IPS-11a (cell line): ENCODE data around the gene THRB.

Experiments used
- H3K4me3 ChIP-seq: one replicate; pipeline ENCODE4 v1.5.1; 2013; ENCODE audit warnings: low read depth, low read length, control low read depth

Gene THRB

GRCh38 chr3:24157106-24157505, 337.5 kb downstream of the THRB start:
- no peak overlapping the region for H3K4me3 ChIP-seq

- no peak overlapping the region for H3K4me3 ChIP-seq
These were observed 338.2 kb downstream of the THRB start for GRCh38 chr3:24156466-24156865.

DNA sequence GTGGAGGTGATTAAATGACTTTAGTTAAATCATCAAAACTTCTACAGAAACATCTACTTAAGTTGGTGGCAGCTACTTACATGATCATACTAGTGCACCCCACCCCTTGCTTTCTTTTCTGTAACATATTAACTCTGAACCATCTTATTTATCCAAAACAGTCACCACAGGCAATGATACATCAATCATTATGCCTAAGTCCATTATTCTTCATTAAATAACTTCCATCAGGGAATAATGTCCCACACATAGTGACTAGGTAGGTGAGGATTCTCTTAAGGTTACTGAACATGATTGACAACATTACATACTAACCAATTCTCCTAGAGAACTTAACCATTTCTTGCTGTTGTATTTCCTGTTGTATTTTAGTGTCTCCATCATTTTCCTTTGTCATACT, 339.4 kb downstream of the THRB start:
- H3K4me3 ChIP-seq = no peak overlapping the region

GRCh38 chr3:24154781-24155180, 339.9 kb downstream of the THRB start:
- H3K4me3 ChIP-seq = no peak overlapping the region

- no peak overlapping the region for H3K4me3 ChIP-seq
These were observed 340.5 kb downstream of the THRB start for GRCh38 chr3:24154013-24154695.

- H3K4me3 ChIP-seq = no peak overlapping the region
These were observed 343.1 kb downstream of the THRB start for GRCh38 chr3:24151594-24151993.

DNA sequence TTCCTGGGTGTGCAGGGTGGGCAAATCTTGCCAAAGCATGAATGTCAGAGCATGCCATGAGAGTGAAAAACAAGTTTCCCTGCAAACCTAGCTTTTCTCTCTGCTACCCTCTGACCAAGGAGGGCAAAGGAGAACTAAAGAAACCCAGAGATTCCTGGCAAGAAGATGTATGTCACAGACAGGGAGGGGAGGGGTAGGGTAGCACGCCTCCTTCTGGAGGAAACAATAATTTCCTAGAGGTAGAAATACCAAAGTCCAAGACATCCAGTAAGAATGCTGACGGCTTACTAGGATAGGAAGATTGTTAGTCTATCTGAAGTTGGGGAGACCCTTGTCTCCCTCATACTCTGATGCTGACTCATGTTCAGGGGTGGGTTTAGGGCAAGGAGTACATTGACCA, 345.6 kb downstream of the THRB start:
- no peak overlapping the region for H3K4me3 ChIP-seq

DNA sequence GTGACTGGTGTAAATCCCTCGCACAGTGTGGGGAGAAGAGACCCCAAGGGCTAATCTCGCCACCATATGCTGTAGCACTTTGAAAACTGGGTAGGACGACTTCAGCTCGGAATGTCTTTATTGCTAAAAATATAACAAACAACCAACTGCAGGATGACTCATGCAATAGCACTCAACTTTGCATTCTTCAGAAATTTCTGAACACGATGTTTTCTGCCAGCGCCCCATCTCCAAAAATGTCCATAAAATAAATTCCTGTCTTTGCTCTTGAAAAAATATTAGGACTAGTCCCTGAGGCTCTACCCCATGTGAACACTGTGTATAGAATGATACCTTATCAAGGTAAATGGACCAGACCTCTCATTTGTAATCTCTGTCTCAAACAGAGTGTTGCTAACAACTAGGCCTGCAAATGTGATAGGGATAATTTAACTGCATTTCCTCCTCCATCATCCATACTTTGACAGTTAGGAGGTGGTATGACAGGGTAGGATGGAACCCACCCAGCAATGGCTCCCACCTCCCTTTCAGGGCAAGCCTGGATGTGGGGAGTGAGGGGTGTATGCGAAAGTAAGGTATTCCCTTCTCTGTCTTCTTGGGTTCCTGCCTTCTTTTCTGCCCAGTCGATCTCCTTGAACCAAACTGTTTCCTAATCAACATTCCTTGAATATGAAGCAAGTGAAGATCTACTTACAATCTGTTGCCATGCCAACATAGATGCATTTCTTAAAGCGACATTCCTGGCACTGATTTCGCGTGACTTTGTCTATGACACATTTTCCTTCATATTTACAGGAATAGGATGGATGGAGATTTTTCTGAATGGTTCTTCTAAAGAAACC, 348.4 kb downstream of the THRB start:
- no peak overlapping the region for H3K4me3 ChIP-seq

GRCh38 chr3:24145481-24145880, 349.2 kb downstream of the THRB start:
- H3K4me3 ChIP-seq = no peak overlapping the region

- no peak overlapping the region for H3K4me3 ChIP-seq
These were observed 352.5 kb downstream of the THRB start for GRCh38 chr3:24142127-24142526.

DNA sequence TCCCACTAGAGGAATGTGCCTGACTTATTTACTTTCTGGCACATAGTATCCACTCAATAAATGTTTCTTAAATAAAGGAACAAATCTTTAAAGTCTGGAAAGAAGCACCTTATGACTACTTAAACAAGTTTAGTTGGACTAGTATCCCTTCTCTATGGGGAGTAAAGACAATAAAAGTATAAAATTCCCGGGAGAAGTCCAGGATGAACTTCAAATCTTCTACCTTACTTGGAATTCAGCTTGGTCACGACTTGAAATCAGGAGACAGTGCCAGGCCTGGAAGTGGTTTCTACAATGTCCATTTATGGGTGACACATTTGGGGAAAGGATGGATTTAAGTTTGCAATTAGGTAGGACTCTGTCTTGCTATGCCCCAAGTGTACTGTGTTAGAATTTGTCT, 353.1 kb downstream of the THRB start:
- H3K4me3 ChIP-seq = no peak overlapping the region

GRCh38 chr3:24139463-24140412, 354.9 kb downstream of the THRB start:
- H3K4me3 ChIP-seq = no peak overlapping the region

- H3K4me3 ChIP-seq = no peak overlapping the region
These were observed 355.8 kb downstream of the THRB start for GRCh38 chr3:24138876-24139256.

GRCh38 chr3:24137958-24138875, 356.4 kb downstream of the THRB start:
- no peak overlapping the region for H3K4me3 ChIP-seq

DNA sequence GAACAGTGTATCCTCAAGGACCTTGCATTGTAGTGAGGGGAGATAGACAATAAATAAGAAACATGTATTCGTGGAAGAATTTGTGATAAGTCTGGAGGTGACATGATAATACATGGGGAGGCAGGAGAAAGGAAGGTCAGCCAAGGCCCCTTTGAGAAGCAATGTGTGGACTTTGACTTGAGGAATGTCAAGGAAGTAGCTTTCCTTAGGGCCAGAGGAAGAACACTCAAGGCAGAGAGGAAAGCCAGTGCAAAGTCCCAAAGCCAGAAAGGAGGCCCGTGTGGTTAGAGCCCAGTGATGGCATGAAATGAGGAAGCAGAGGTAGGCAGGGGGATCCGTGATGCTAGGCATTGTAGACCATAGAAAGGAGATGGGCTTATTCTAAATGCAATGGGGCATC, 357.3 kb downstream of the THRB start:
- H3K4me3 ChIP-seq = no peak overlapping the region

DNA sequence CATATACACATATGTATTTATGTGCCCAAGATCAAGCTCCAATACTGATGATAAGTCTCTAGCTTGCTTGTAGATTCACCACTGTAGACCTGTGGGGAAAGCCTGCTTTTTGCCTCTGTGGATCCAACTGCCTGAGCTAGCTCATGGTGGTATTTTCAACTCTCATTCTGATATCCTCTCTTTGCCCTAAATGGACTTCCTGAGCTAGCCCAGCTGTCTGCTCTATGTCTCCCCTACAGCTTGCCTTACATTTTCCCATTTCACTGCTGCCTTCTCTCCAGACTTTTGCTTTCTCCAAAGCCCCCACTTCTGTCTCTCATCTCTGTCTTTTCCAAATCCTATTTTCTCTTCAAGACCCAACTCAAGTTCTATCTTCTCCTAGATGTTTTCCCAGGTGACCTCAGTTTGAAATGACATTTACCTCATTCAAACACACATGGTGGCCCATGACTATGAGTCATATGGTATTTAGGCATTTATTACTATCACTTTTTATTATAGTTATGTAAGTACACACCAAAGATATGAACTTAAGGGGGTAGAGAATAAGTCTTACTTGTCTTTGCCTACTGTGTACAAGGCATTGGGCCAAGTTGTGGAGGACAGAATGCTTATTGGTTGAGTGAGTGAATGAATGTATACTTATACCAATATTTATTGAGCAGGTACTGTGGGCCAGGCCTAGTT, 357.9 kb downstream of the THRB start:
- H3K4me3 ChIP-seq = no peak overlapping the region

GRCh38 chr3:24135280-24135679, 359.4 kb downstream of the THRB start:
- no peak overlapping the region for H3K4me3 ChIP-seq

- H3K4me3 ChIP-seq = no peak overlapping the region
These were observed 360.7 kb downstream of the THRB start for GRCh38 chr3:24133942-24134341.

GRCh38 chr3:24133436-24133835, 361.2 kb downstream of the THRB start:
- no peak overlapping the region for H3K4me3 ChIP-seq

DNA sequence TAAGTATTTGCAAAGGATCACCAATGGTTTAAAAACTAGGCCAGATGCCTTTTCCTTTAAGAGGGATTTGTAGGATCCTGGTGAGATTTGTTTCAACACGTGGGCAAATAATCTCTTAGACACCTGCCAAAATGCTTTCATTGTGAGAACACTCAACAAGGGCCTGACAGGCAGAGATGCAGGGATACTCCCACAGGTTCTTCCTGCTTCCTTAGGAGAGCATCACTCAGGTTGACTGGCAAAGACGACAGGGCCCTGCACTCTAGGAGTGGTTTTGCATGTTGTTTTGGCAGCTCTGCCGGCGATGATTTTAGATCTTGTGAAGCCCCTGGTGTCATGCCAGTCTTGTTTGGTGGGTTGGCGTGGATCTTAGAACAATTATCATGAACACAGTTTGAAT, 365.1 kb downstream of the THRB start:
- no peak overlapping the region for H3K4me3 ChIP-seq
